K562 (cell line): ENCODE data around the gene CRHR1. TPM values are rescaled to one million over a fixed set of nuclear protein-coding genes. Genes with fewer than 3 reads are reported as not detected.

Experiments used
- C11orf30 ChIP-seq: fragments of 450-650 bp; IDR thresholded peaks from 2 replicates; pipeline ENCODE4 v1.6.1; 2016; ENCODE audit warnings: low read depth, mild to moderate bottlenecking
- PHF21A ChIP-seq: fragments of 450-650 bp; IDR thresholded peaks from 2 replicates; pipeline ENCODE4 v1.6.1; 2017; ENCODE audit warnings: low read depth, borderline replicate concordance
- RBM17 ChIP-seq: fragments of 200-400 bp; formaldehyde crosslinking; IDR thresholded peaks from 2 replicates; pipeline ENCODE4 v1.6.1; 2017; ENCODE audit warnings: low read depth, mild to moderate bottlenecking, low read length, borderline replicate concordance
- SOX6 ChIP-seq: fragments of 450-650 bp; IDR thresholded peaks from 2 replicates; pipeline ENCODE4 v1.6.1; 2014; ENCODE audit warnings: mild to moderate bottlenecking
- SP1 ChIP-seq: sonication (generic); formaldehyde crosslinking; IDR thresholded peaks from 2 replicates; pipeline ENCODE4 v1.8.1; 2022; ENCODE audit warnings: mild to moderate bottlenecking, missing genetic modification reagents
- U2AF1 ChIP-seq: fragments of 200-400 bp; formaldehyde crosslinking; optimal IDR thresholded peaks from 2 replicates; pipeline ENCODE3; 2017; ENCODE audit warnings: mild to moderate bottlenecking, low read depth, low read length, moderate library complexity
- ZNF586 ChIP-seq: fragments of 450-650 bp; formaldehyde crosslinking; conservative IDR thresholded peaks from 2 replicates; pipeline ENCODE4 v1.4.0; 2020; ENCODE audit warnings: mild to moderate bottlenecking, moderate library complexity
- polyA plus RNA-seq, 8 experiments: library from polyadenylated mRNA; depleted of rRNA in 4 of 8; stranded (reverse) in 5 of 8; unstranded in 3 of 8; fragments of >200 nt; fragmentation: Nextera tagmentation in 2 of 8; fragmentation: Illumina TruSeq in 1 of 8; extraction: Ambion mirVana in 2 of 8; extraction: Trizol in 1 of 8; gene quantifications; 2 replicates each; pipeline versions ENCODE4 v1.2.1 to v1.2.3, GENCODE V29; 2011 to 2014; ENCODE audit warnings: inconsistent platforms in 1 of 8, missing spikeins in 1 of 8
- total RNA-seq, 7 experiments: library from RNA; depleted of rRNA in 6 of 7; stranded (reverse); fragments of >200 nt in 6 of 7; fragmentation: Illumina TruSeq in 2 of 7; extraction: Trizol in 2 of 7; gene quantifications; 2 replicates each; pipeline versions ENCODE4 v1.2.1 to v1.2.3, GENCODE V29; 2011 to 2021; ENCODE audit warnings: low replicate concordance in 1 of 7
- TF ChIP-seq, protein P1 (sequence below): fragments of 450-650 bp; IDR thresholded peaks from 2 replicates; pipeline ENCODE4 v1.6.1; 2016; ENCODE audit warnings: borderline replicate concordance

Gene CRHR1
- total and polyA plus RNA-seq, 9 of the 15 experiments (the other 6 are each of a cell fraction or from before 2014, with no cell fraction given) = 0.05 TPM; not detected in 8

GRCh38 chr17:45883063-45883462, 98.9 kb downstream of the CRHR1 start (continued):
- TF ChIP-seq, protein P1, sequence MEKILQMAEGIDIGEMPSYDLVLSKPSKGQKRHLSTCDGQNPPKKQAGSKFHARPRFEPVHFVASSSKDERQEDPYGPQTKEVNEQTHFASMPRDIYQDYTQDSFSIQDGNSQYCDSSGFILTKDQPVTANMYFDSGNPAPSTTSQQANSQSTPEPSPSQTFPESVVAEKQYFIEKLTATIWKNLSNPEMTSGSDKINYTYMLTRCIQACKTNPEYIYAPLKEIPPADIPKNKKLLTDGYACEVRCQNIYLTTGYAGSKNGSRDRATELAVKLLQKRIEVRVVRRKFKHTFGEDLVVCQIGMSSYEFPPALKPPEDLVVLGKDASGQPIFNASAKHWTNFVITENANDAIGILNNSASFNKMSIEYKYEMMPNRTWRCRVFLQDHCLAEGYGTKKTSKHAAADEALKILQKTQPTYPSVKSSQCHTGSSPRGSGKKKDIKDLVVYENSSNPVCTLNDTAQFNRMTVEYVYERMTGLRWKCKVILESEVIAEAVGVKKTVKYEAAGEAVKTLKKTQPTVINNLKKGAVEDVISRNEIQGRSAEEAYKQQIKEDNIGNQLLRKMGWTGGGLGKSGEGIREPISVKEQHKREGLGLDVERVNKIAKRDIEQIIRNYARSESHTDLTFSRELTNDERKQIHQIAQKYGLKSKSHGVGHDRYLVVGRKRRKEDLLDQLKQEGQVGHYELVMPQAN = no peak
- TF ChIP-seq U2AF1 = no peak
- no peak for TF ChIP-seq RBM17
- no peak for TF ChIP-seq SP1 (CRISPR knock-in tag)
- no peak for TF ChIP-seq C11orf30
- TF ChIP-seq PHF21A = no peak
- no peak for TF ChIP-seq SOX6
- no peak for TF ChIP-seq ZNF586 (CRISPR knock-in tag)

Other genes with a start within 250 kb of the CRHR1 start
- not detected in 2 replicates for gene SPPL2C, start 60.6 kb downstream of the CRHR1 start, total RNA-seq (2014; rRNA removed)
- gene SPPL2C, start 60.6 kb downstream of the CRHR1 start, total RNA-seq (2014; rRNA removed; fragmentation: Illumina TruSeq; extraction: Trizol) = not detected in 2 replicates
- not detected in 2 replicates for gene SPPL2C, start 60.6 kb downstream of the CRHR1 start, total RNA-seq (2015; rRNA removed; fragmentation: Illumina TruSeq; extraction: Trizol)
- gene SPPL2C, start 60.6 kb downstream of the CRHR1 start, total RNA-seq (2021) = not detected in 2 replicates
- gene SPPL2C, start 60.6 kb downstream of the CRHR1 start, polyA plus RNA-seq (2011; rRNA removed) = not detected in 2 replicates
- gene SPPL2C, start 60.6 kb downstream of the CRHR1 start, polyA plus RNA-seq (2014; fragmentation: Illumina TruSeq; extraction: Trizol) = not detected in 2 replicates
- not detected for gene SPPL2C, start 60.6 kb downstream of the CRHR1 start, polyA plus RNA-seq (2014; fragmentation: Nextera tagmentation; extraction: Ambion mirVana)
- gene SPPL2C, start 60.6 kb downstream of the CRHR1 start, polyA plus RNA-seq (2014; rRNA removed) = not detected in 2 replicates
- gene MAPT, start 110.2 kb downstream of the CRHR1 start, total RNA-seq (2014; rRNA removed) = 0.45 and 0.54 TPM in 2 replicates
- gene MAPT, start 110.2 kb downstream of the CRHR1 start, total RNA-seq (2014; rRNA removed; fragmentation: Illumina TruSeq; extraction: Trizol) = 0.16 and 0.18 TPM in 2 replicates
- gene MAPT, start 110.2 kb downstream of the CRHR1 start, total RNA-seq (2015; rRNA removed; fragmentation: Illumina TruSeq; extraction: Trizol) = 0.29 and 0.49 TPM in 2 replicates
- gene MAPT, start 110.2 kb downstream of the CRHR1 start, total RNA-seq (2021) = 0.83 and 1.1 TPM in 2 replicates
- gene MAPT, start 110.2 kb downstream of the CRHR1 start, polyA plus RNA-seq (2011; rRNA removed) = 0.31 and 0.36 TPM in 2 replicates
- 0.58 and 1.1 TPM in 2 replicates for gene MAPT, start 110.2 kb downstream of the CRHR1 start, polyA plus RNA-seq (2014; fragmentation: Illumina TruSeq; extraction: Trizol)
- gene MAPT, start 110.2 kb downstream of the CRHR1 start, polyA plus RNA-seq (2014; fragmentation: Nextera tagmentation; extraction: Ambion mirVana) = under 1 TPM; 0.04 to 0.14 TPM
- gene MAPT, start 110.2 kb downstream of the CRHR1 start, polyA plus RNA-seq (2014; rRNA removed) = 0.45 and 0.90 TPM in 2 replicates
- gene STH, start 214.9 kb downstream of the CRHR1 start, total RNA-seq (2014; rRNA removed) = not detected in 2 replicates
- gene STH, start 214.9 kb downstream of the CRHR1 start, total RNA-seq (2014; rRNA removed; fragmentation: Illumina TruSeq; extraction: Trizol) = not detected in 2 replicates
- not detected in 2 replicates for gene STH, start 214.9 kb downstream of the CRHR1 start, total RNA-seq (2015; rRNA removed; fragmentation: Illumina TruSeq; extraction: Trizol)
- gene STH, start 214.9 kb downstream of the CRHR1 start, total RNA-seq (2021) = not detected in 2 replicates
- gene STH, start 214.9 kb downstream of the CRHR1 start, polyA plus RNA-seq (2011; rRNA removed) = not detected in 2 replicates
- not detected in 2 replicates for gene STH, start 214.9 kb downstream of the CRHR1 start, polyA plus RNA-seq (2014; fragmentation: Illumina TruSeq; extraction: Trizol)
- gene STH, start 214.9 kb downstream of the CRHR1 start, polyA plus RNA-seq (2014; fragmentation: Nextera tagmentation; extraction: Ambion mirVana) = not detected
- gene STH, start 214.9 kb downstream of the CRHR1 start, polyA plus RNA-seq (2014; rRNA removed) = not detected in 2 replicates